ENCODE measurements around the gene UBE2I.
"Not testable (repeated sequence)": the region's sequence is repeated elsewhere in the genome, so short reads cannot be mapped to it uniquely, and the experiment has no call there.

The UBE2I gene

GRCh38 chr16:1308977-1309885 is at the start of gene UBE2I:
TSS of gene UBE2I (plus strand) at chr16:1309636. CDS start at chr16:1314031, 4,395 bp downstream.
- peak; percentile 92 to 99 for DNase-seq

- no peak for DNase-seq
Measured at GRCh38 chr16:1259760-1260068, 49.7 kb upstream of the UBE2I start.

- DNase-seq: no peak
Measured at GRCh38 chr16:1260101-1260680, 49.2 kb upstream of the UBE2I start.

DNA sequence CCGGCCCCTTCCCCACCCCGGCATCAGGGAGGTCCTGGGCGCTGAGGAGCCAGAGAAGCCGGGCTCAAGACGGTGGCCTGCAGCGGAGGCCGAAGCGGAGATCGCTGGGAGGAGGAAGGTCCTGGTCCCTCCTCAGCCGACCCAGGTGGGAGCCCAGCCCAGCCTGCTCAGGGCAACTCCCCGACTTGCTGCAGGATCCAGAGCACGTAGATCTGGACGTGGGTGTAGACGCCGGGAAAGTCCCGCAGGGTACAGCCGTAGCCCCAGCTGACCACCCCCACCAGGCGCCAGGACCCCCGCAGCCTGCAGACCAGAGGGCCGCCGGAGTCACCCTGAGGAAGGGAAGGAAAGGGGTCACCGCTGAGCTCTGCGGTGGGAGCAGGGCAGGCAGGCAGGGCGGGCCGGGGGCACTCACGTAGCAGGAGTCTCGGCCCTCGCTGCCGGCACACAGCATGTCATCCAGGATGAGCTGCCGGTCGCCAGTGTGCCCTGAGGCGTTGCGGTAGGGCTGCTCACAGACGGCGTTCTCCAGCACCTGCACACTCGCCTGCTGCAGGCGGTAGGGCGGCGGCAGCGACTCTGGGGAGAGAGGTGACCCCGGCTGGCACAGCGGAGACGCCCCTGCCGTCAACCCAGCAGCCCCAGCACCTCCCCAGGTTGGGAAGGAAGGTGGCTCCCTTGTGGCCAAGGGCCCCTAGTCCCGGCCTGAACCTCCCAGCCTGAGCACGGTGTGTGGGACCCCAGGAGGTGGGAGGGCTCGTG is 48.1 kb upstream of the UBE2I start:
- no peak for DNase-seq

DNA sequence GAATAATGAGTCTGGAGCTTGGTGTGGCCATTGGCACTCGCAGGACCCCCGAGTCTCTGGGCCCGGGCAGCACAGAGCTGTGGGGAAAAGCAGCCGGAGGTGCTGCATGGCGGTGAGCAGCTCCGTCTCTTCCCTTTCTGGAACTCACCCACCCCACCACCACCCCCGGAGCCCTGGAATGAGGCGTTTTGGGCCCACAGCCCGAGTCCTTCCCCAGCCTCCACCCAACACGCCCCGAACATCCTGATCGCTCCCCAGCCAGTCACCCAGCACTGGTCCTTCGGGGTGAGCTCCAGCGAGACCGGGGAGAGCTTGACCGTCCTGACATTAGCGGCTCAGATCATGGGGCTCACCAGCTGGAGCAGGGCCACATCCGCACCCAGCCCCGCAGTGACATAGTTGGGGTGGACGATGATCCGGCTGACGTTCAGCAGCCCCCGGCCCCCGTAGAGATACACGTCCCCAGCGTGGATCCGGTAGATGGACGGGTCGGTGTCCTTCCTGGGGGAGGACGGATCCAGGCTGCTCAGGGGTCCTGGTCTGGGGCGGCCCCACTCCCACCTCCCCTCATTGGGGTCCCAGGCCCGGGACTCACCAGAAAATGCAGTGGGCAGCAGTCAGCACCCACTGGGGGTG is 47.1 kb upstream of the UBE2I start:
- no peak for DNase-seq

- DNase-seq: no peak
Measured at GRCh38 chr16:1262846-1263221, 46.6 kb upstream of the UBE2I start.

DNA sequence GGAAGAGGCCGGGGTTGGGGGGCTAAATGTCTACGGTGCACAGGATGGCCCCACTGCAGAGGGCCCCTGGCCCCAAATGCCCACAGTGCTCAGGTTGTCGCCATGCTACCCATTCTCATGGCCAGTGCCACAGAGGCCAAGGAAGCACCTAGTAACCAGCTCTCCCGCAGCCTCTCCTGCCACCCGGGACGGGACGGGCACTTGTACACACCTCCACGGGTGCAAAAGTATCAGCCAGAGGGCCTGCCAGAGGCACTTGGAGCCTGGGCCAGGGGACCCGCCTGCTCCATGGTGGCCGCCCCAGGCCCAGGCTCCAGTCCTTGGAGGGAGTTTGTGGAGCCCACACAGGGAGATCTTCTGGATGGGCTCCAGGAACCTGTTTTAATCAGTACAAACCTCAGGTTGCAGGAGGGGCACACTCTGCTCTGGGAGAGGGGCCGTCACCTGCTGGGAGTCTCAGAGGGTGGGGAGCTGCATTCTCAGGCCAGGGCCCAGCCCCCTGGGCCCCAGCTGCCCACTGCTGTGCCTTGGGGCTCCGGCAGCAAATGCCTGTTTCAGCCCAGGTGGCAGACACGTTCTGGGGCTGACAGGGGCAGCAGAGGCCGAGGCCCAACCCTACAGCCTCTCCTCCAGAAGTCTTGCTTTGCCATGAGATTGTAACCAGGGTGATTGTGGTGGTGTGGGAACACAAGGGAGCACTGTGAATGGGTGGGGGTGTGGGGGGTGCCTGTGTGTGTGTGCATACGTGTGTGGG is 45.7 kb upstream of the UBE2I start:
- DNase-seq: no peak

DNA sequence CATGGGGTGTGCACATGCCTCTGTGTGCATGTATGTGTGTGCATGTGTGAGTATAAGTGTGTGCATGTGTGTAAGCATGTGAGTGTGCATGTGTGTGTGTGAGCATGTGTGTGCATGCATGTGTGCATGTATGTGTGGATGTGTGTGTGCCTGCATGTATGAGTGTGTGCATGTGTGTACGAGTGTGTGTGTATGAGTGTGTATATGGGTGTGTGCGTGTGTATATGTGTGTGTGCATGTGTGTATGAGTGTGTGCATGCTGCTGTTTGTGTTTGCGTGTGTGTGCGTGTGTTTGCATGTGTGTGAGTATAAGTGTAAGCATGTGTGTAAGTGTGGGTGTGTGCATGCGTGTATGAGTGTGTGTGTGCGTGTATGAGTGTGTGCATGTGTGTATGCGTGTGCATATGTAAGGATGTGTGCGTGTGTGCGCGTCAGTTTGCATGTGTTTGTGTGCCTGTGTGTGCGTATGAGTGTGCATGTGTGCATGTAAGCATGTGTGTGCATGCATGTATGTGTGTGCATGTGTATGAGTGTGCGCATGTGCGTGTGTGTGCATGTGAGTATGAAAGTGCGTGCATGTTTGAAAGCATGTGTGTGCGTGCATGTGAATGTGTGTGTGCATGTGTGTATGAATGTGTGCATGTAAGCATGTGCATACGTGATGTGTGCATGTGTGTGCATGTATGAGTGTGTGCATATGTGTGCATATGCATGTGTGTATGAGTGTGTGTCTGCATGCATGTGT is 44.9 kb upstream of the UBE2I start:
- no peak for DNase-seq

DNA sequence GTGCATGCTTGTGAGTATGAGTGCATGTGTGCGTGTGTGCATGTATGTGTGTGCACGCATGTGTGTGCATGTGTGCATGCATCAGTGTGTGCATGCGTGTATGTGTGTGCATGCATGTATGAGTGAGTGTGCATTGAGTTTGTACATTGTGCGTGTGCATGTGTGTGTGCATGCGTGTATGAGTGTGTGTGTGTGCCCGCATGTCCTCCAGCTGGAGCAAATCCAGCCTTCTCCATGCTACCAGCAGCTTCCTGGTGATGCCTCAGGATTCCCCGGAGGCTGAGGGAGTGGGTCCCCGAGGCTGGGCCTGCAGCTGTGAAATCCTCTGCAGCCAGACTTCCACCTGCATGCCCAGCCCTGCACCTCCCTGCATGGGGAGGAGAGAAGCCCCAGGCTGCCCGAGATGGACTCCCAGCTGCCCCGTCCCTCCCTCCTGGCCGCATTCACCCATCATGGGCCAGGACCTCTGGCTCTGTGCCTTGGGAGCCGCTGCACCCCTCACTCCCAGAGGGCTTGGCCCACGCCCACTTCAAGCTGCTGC is 44.3 kb upstream of the UBE2I start:
- DNase-seq: no peak

DNA sequence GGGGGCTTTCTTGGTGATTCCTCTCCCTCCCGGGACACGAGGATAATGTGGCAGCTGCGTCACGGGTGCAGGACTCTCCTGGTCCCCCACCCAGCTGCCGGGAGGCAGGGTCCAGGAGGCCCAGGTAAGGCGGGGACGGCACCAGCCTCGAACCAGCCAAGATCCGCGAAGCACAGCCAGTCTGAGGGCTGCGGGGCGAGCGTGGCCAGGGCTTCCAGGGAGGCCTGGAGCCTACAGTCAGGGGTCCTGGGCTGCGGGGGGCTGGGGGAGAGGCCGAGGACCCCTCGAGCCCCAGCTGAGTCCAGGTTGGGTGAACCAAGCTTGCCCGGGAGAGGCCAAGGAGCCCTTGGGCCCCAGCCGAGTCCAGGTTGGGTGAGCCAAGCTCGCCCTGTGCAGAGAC is 43.6 kb upstream of the UBE2I start:
- DNase-seq: no peak

- not testable (repeated sequence) for DNase-seq
Measured at GRCh38 chr16:1269418-1269817, 40.0 kb upstream of the UBE2I start.

DNA sequence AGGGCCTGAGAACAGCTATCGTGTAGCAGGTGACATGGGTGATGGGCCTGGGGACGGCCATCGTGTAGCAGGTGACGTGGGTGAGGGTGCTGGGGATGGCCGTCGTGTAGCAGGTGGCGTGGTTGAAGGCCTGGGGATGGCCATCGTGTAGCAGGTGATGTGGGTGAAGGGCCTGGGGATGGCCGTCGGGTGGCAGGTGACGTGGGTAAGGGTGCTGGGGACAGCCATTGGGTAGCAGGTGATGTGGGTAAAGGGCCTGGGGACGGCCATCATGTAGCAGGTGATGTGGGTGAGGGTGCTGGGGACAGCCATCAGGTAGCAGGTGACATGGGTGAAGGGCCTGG is 38.1 kb upstream of the UBE2I start:
- DNase-seq: no peak

GRCh38 chr16:1271724-1272413 is 37.6 kb upstream of the UBE2I start:
- DNase-seq: not testable (repeated sequence)

DNA sequence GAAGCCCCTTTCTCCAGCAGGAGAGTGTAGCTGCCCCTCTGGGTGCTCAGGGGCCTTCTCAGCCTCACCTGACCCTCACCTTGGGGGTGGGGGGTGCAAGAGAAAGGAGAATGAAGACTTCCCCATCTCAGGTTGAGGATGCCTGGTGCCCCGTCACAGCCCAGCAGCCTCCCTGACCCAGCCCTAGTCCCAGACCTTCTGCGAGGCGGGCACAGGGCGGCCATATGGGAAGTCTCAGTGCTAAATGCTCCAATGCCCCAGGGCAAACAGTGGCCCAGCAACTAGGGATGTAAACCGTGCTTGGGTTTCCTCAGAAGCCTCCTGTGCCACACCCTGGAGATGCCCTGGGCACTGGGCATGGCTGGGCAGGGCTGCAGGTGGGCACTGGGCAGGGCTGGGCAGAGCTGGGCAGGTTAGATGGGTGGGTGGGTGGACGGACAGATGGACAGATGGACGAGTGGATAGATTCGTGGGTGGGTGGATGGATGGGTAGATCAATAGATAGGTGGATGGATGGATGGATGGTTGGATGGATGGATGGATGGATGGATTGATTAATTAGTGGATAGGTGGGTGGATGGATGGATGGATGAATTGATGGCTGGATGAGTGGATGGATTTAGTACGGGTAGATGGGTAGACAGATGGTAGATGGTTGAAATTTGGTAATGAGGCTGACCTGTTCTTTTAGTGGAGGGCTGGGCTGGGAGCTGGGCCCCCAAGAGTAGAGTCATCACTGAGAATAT is 36.8 kb upstream of the UBE2I start:
- no peak for DNase-seq

DNA sequence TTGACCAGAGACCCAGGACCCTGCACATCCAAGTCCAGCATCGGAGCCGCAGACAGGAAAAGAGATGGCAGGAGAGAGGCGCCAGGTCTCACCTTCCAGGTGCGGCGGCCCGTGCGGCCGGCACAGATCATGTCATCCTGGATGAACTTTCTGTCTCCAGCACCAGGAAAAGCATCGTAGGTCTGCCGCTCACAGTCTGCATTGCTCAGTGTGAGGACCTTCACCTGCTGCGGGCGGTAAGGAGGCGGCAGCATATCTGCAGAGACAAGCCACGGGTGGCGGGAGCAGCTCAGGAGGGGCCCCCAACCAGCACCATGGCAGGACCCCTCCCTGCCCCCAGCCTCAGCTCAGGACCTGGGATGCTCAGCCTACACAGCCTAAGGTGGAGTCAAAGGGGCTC is 35.6 kb upstream of the UBE2I start:
- no peak for DNase-seq

- DNase-seq: no peak
Measured at GRCh38 chr16:1274767-1275166, 34.7 kb upstream of the UBE2I start.

DNA sequence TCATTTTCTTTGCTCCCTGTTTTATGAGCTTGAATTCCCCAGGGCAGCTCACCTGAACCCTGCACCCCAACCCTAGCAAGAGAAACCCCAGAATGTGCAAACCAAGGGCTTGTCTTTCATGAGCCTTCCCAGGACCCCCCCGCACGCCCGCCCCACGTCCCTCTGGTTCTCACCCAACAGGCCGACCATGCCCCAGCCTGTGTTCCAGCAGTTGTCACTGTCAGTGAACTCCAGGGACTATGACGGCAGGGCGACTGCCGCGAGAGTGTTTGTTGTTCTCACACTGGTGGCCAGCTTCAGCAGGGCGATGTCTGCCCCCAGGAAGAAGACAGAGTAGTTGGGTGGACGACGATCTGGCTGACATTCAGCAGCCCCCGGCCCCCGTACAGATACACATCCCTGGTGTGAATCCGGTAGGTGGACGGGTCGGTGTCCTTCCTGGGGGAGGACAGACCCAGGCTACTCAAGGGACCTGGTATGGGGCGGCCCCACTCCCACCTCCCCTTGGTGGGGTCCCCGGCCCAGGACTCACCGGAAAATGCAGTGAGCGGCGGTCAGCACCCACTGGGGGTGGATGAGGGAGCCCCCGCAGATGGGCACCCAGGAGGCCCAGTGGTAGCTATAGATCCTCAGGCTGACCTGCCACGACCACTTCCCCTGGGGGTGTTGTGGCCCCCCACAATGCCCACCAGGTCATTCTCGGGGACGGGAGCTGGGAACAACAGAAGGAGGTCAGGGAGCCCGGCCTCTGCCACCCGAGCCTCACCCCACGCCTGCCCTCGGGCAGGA is 33.5 kb upstream of the UBE2I start:
- DNase-seq: no peak

DNA sequence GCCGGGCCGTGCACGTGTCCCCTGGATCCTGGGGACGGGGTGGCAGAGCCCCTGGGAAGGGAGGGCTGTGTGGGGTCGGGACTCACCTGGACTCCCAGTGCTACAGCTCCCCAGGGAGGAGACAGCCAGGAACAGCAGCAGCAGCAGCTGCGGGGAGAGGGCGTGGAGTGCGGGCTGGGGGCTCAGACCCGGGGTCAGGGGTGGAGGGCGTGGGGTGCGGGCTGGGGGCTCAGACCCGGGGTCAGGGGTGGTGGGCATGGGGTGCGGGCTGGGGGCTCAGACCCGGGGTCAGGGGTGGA is 32.9 kb upstream of the UBE2I start:
- no peak for DNase-seq

GRCh38 chr16:1277151-1277598 is 32.3 kb upstream of the UBE2I start:
- no peak for DNase-seq
